Hematopoietic multipotent progenitor cell treated with erythropoietin and hydrocortisone succinate and interleukin-3 and kit ligand, for 15 days (in vitro differentiated cells): ENCODE data around the gene CAMK1D.

Experiments used
- DNase-seq: peaks from one replicate; pipeline ENCODE4 v3.0.0-alpha.2; 2015; ENCODE audit warnings: low spot score

The CAMK1D gene

DNA sequence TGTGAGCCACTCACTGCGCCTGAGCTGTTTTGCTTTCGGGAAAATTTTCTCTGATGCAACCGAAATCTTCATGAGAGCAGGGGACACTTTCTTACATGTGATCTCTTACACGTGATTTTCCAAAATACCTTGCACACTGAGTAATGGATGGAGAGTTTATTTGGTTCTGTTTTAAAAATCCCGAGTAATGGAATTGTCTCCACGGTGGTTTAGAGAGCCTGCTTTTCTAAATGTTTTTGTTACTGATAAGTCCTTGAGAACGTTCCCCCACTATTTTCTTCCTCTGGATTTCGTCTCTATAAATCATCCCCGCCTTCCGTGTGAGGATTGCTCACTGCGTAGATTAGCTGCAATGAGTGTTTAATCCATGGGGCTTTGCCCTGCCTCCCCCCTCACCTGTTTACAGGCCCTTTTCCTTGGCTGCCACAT, 25.7 kb downstream of the CAMK1D start:
- DNase-seq, result no peak

DNA sequence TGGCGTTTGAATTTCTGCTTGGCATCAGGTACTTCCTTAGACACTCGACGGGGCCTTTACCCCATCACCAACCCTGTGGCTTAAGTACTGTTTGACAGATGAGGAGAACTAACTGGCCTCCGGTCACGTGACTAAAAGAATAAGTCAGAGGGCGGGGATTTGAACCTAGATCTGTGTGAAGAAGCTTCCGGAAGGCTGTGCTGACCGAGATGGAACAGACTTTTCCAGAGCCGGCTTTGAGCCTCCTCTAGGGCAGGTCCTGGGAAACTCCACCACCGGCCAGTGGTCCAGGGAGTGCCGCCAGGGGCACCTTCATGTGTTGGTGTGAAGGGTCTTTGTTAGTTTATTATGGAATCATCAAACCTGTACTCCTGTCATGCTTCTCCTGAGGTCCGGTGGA, 26.9 kb downstream of the CAMK1D start:
- DNase-seq, result no peak

DNA sequence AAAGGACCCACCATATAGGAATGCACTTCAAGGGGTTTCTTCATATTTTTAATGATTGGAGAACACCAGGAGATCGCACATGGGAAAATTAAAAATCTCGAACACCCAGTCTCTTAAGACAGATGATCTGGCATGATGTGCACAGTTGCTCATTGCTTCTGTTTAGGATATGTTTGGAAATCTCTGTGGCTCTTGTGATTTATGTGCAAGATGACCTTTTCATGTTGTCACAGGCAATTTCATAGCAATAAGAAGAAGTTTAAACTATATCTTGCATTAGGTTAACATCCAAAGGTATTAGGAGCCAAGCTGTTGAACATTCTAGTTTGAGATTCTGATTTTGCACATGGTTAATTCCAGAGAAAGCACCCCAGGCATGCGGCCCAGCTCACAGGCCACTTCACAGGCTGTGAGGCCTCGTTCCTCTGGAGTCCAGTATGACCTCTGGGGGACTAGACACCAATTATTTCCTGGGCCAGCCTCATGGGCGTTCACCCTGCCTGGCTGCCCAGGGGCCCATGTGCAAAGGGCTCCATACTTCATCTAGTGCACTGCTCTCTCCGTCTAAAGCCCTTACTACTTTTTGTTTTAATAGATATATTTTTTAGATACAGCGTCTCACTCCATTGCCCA, 28.4 kb downstream of the CAMK1D start:
- no peak for DNase-seq

DNA sequence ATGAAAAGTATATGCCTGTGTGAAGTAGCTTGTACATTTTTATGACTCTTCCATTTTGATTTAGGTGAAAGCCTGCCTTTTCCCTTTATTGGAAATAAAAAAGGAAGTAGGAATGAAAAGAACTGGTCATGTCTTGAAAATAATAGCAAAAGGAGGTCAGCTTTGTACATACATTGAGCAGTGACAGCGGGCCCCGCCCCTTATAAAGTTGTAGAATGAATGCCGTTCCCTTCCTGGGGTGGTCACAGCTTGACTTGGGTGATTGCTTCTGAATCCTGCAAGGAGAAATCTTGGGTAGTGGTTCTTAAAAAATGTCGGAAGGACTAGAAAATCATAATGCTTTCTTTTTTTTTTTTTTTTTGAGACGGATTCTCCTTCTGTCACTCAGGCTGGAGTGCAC, 31.7 kb downstream of the CAMK1D start:
- no peak for DNase-seq

DNA sequence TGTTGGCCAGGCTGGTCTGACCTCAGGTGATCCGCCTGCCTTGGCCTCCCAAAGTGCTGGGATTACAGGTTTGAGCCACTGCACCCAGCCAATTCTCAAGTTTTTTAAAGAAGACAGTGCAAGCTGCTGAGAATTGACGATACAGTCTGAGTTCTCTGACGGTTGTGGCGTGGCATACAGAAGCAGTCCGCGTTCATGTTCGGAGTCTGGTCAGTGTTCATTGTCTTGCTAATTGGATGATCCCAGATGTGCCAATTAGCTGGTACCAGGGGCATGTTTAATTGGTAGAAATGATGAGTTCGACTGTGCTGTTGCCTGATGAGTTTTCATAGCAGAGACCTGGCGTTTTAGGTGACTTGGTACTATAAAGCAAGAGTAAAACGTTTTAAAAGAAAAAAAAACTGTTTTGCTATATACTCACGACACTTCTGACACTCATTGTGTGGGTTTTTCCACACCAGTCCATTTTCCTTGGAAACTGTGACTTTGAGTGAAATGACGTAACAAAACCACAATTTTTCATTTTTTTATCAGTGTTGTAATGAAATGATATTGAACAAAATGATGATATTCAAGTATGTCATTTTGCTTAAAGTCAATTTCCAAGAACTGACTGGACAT, 32.3 kb downstream of the CAMK1D start:
- no peak for DNase-seq

DNA sequence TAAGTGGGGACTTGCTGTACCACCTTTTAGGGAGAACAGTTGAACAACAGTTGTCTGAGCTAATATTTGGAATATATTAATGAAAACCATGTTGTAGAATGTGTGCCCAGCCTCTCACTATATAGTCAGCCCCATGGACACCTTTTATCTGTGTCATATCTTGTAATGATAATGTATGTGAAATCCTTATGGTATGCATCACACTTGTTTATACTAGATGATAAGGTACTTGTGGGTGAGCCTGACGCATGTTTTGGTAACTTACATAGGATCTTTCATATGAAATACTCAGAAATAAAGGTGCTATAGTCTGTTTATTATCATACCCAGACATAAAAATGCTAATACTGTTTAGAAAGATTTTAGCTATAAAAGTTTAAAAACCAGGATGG, 32.8 kb downstream of the CAMK1D start:
- DNase-seq, result no peak

DNA sequence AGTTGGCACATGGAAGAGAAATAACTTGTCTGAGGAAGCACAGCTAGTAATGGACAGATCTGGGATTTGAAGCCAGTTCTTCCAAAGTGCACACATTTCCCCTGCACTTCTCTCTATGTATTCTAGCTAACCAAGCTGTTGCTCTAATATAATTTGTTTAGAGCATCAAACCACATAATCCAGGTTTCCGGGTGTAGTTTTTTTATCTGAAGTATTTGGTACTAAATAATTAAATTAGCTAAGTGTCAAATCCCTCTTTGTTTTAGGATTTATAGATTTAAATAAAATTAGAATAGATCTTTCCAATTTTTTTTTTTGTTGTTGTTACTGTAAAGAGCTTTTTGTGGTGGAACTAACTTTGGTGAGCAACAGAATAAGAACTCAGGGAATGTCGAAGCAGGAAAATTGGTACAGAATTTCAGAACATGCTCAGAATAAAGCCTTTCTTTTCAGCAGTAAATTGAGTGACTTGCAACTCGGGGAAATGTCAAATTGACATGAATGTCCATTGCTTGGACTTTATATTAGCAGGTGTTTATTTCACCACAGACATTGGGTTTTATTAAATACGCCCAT, 33.7 kb downstream of the CAMK1D start:
- DNase-seq, result no peak

DNA sequence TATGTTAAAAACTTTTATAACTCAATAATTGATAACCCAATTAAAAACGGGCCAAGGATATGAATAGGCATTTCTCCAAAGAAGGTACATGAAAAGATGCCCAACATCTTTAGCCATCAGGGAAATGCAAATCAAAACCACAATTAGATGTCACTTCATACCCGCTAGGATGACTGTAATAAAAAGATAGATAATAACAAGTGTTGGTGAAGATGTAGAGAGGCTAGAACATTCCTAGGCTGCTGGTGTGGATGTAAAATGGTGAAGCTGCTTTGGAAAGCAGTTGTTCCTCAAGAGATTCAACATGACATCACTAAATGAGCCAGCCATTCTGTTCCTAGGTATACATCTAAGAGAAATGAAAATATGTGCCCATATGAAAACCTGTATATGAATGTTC, 35.6 kb downstream of the CAMK1D start:
- no peak for DNase-seq

DNA sequence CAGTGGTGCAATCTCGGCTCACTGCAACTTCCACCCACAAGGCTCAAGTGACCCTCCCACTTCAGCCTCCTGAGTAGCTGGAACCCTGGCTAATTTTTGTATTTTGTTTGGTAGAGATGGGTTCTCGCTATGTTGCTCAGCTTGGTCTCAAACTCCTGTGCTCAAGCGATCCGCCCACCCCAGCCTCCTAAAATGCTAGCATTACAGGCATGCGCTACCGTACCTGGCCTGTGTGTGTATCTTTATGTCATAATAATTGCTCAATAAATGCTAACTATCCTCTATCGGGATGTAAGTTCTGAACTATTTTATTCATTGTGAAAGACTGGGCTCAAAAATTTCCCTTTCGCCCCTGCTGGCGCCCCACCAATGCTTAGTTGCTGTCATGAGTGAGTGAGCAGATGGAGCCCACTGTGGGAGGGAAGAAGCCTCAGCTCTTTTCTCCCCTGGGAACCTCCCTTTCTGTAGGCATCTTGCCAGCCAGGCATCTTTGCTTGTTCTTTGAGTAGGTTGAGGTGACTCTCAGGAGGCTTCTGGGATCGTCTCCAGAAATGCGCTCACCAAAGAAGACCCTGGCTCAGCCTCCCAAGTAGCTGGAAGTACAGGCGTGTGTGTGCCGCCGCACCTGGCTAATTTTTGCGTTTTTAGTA, 38.3 kb downstream of the CAMK1D start:
- DNase-seq, result no peak

DNA sequence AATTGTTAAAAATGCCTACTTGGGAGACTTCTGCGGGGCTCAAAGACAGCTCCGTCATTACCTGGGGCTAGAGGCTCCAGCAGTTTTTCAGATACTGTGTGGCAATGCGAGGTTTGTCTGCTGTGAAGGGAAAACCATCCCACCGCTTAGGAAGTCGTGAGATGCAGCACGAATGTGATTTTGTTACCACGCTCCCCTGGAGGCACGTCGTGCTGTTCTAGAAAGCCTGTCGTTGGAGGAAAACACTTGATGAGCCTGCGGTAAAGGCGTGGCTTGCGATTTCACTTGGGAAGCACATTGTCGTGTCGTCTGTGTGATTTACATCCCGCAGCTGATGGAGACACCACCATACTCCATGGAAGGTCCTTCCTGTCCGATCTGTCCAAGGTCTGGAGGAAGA, 39.3 kb downstream of the CAMK1D start:
- no peak for DNase-seq

DNA sequence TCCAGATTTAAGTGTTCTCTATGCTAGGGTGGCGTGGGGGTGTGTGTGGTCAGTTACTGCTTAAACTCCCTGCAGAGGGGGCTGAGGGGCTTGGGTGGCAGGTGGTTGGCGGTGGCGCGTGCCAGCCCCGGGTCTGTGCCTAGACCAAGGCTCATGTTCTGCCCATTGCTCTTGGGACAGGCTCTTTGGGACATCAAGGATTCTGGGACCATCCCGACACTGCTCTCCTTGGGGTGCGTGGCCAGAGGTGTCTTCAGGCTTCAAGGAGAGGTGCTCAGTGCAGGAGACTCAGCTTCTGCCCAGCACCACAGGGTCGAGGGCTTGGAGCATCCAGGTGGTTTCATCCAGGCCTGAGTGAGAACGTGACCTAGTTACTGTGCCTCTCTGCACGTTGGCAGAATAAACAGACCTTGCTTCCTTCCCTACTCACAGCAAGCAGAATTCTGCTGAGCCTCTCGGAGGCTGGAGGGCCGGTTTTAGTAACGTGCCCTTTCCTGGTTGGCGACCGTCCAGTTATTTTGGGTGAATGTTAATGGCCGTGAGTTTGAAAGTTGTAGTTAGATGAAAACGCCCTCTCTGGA, 39.9 kb downstream of the CAMK1D start:
- peak; percentile 48 for DNase-seq

DNA sequence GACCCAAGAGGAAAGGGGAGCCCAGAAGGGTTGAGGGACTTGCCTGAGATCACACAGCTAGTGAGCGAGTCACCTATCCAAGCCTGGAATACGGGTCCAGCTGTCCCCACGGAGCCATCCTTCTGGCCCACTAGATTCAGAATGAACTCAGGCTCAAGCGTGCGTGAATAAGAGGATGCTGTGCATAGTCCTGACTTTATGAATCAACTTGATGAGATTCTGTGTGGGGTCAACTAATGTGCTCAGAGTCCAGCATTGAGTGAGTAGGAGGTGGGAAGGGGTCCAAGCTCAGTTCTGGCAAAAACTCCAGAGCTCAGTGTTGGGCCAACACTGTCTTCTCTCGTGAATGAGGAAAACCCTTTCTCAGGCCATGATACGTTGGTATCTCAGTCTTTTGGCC, 41.4 kb downstream of the CAMK1D start:
- no peak for DNase-seq

DNA sequence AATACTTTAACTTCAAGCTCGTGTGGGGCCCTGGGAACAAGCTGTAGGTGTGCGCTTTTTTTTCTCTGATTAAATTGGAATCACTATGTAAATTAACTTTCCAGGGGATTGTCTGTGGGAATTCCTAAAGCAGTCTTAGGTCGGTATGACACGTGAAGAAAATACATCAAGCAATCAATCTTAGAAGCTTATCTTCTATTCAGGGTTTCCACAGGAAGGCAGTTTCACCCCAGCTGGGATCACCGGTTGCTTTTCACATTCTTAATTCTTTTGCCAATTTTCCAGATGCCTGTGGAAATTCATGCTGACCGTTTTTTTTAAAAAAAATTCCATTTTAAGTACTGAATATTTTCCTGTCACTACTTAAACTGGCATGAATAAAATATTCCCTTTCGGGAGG, 41.9 kb downstream of the CAMK1D start:
- DNase-seq, result no peak

DNA sequence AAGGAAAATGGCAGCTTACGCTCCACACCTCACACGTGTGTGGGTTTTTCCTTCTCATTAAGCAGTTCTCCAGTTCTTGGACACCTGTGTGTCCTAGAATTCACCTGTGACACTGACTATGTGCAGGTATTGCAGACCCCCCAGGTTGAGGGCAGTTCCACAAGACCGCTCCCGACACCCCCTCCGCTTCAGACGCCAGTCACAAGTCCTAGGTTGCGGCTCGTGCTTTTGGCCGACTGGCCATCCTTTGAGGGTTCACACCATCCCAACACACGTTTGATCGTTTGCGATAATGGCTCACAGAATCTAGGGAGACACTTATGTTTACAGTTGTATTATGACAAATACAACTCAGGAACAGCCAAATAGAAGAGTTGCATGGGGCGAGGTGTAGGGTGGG, 44.5 kb downstream of the CAMK1D start:
- DNase-seq, result no peak

DNA sequence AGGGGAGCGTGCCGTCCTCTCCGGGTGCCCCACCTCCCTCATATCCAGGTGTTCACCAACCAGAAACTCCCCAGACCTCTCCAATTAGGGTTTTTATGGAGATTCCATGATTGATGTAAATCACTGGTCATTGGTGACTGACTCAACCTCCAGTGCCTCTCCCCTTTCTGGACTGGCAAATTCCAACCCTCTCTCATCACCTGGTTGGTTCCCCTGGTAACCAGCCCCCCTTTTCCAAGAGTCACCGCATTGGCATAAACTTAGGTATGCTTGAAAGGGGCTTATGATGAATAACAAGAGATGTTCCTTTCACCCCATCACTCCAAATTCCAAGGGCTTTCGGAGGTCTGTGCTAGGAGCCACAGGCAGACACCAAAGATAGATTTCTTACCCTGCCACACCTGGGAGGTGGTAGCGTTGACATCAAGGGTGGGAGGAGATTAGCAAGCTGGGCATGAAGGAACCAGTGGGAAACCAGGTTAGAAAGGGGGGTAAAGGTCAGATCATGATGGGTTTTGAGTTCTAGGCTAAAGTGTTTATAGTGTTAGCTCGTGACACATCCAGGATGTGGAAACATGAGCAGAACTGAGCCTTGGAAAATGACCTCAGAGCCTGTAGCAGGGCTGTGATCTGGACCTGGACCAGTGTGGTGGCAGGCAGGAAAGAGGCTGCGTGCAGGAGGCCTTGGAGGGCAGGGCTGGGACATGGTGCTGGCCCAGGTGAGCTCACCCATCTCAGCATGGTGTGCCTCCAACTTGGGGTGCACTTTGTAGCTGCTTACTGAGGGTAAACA, 45.1 kb downstream of the CAMK1D start:
- no peak for DNase-seq

DNA sequence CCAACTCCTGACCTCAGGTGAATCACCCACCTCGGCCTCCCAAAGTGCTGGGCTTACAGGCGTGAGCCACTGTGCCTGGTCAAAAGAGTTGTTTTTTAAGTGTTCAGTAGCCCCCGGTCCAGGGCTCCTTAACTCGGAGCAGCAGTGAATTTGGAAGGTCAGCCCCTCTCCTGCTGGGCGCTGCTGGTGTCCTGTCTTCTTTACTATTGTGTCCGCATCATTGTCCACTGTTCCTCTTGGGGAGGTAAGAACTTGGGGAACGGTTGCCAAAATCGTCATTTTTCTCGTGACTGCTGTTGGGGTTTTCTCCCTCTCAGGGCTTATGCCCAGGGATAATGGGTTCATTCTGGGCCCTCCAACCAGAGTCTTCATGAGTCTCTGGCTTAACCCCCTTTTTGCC, 46.7 kb downstream of the CAMK1D start:
- DNase-seq, result no peak

DNA sequence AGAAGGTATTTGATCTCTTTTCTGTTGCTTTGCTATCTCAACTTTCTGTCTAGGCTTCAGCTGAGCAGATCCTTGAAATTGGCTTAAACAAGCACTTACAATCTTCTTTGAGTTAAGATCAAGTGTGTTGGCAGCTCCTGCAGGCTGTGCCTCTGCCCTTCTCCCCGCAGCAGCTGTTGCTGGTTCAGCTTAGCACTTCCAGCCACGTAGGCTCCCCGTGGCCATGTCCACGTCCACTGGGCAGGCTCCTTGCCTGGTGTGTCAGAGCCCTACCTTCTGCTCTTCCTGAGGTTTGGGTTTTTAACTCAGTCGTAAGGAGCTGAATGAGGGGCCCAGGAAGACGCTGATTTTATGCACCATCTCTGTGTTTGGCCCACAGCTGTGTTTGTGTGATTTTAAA, 47.2 kb downstream of the CAMK1D start:
- no peak for DNase-seq

DNA sequence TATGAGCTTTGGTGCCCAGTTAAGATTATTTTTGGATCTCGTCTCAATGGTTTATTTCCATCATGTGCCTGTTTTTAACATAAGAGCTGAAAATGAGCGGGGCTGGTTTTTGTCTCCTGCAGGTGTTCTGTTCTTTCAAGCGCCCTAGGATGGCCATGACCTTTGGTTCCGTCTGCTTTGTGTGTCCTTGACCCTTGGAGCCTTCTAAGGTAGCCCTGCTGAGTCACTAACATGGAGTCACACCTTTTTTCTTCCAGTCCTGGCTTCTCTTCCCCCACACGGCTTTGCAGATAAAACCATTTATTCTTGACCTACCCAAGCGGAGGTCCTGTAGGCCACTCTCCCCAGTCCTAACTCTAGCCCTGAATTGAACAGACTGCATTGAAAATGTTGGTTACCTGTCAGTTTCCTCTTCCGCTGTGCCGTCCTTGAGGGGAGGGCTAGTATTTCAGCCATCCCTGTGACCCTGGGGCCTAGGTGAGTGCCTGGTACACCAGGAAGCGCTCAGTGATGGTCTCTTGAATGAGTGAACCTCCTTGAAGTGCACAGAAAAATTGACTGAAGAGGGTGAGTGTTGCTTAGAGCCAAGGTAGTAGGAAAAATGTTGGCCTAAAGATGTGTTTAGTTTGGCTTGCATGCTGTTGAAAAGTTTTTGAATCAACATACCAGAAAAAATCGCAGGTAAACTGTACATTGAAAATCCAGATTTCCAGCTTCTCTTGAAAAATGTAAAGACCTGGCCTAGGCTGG, 48.0 kb downstream of the CAMK1D start:
- DNase-seq, result no peak

DNA sequence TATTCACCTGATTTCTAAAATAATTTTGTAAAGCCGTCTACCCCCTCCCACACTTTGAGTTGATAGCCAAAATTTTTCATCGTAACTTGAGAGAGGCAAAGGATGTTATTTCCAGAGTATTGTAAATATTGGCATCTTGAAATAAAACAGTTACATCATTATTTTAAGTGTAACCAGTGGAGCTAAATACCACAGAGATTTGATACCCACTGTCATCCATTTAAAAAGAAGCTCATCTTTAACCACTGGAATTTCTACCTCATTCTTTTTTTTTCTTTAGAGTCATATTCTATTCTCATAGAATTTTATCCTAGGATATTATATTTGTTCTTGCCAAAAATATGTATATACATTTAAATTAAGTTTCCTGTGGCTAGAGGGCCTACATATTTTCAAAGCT, 48.6 kb downstream of the CAMK1D start:
- no peak for DNase-seq

DNA sequence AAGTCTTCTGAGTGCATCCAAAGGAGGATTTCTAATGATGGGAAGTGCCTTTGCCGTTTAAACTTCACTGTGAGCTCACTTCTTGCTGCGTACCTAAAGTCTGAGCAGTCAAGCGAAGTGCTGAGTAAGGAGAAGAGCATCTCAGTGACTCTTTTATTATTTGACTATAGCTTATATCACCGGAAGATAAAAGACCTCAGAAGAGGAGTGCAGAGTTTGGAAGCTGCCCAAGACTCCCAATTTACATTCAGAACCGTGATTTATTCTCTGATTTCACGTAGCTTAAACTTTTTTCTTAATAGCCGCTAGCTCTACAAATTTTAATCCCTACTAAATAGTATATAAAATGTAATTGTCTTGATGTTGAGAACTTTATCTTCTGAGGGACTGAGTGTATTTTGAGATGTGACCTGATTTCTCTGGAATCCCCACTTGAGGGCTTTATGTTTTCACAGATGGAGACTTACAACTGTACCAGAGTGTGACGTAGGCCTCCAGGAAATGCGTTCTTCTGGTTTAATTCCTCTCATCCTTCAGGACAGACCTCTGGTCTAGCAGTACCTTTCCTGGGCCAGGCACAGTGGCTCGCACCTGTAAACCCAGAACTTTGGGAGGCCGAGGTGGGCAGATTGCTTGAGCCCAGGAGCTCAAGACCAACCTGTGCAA, 51.1 kb downstream of the CAMK1D start:
- no peak for DNase-seq

DNA sequence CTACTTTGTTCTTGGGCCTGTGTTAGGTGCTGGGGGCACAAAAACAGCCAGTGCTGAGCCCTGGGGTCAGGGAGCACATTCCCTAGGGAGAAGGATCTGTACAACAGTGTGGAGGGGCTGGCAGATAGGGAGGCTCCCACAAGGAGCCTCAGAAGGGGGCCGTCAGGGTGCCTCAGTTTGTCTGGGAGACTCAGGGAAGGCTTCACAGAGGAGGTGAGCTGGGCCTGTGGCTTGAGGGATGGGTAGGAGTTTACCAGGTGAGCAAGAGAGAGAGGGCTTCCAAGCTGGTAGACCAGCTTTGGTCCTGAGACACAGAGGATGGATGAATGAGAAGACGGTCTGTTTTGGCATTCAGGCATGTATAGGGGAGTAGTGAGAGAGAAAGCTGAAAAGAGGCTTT, 52.1 kb downstream of the CAMK1D start:
- no peak for DNase-seq
